IPS-NIHi7 (cell line): ENCODE data around the gene USP48.
A peak's percentile ranks its signal among the peaks of the same experiment; 100 is the strongest.

Experiments used
- DNase-seq: peaks from one replicate; pipeline ENCODE4 v3.0.0; 2012; ENCODE audit warnings: mixed read lengths; ENCODE audit errors: extremely low spot score

The USP48 gene

DNA sequence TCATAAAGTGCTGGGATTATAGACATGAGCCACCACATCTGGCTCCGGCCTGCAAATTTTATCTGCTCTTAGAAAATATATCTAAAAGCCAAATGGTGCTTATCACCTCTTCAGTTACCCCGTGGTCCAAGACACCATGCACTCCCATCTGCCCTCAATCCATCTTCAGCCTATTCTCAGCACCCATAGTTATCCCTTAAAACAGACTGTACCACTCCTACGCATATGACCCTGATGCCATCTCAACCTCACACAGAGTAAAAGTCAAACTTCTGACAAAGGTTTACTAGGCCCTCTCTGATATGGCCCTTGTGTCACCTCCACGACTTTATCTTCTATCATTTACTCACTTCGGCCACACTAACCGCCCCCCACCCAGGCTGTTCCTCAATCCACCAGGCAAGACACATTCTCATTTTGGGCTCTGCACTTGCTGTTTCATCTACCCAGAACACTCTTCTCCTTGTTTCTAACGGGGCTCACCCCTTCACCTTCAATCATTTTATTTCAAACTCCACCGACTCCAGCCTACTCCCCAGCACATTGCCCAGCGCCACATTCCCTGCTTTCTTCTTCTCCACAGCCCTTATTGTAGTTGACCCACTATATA lies 33.0 kb downstream of the USP48 start:
- DNase-seq, result no peak

DNA sequence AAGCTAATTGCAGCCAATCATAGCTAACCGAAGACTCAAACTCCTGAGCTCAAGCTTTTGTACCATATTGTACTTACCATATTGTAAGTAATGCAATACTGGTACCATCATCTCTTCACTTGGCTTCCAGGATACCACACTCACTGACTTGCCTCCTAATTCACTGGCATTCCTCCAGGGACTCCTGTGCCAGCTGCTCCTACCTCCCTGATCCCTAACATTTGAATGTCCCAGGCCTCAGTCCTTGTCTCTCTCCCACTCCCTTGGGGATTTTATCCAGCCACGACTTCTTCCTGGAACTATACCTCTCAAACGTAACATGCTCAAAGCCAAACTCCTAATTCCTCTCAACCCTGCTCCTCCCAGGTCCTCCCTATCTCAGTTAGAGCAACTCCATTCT lies 33.8 kb downstream of the USP48 start:
- DNase-seq, result no peak

DNA sequence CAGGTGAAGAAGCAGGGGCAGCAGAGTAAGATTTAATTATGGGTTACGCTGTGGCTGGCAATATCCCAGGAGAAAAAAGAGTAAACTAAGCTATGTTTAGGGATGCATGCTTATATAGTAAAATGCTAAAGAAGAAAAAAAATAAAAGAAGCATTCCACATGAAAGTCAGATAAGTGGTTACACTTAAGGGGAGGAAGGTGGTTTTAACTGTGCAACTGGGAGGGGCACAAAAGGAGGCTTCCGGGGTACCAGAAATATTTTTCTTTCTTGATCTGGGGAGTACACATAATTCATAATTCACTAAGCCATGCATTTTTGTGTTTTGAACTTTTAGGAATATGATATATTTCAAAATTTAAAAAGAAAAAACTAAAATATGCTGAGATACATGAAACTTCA lies 39.5 kb downstream of the USP48 start:
- DNase-seq, result no peak

DNA sequence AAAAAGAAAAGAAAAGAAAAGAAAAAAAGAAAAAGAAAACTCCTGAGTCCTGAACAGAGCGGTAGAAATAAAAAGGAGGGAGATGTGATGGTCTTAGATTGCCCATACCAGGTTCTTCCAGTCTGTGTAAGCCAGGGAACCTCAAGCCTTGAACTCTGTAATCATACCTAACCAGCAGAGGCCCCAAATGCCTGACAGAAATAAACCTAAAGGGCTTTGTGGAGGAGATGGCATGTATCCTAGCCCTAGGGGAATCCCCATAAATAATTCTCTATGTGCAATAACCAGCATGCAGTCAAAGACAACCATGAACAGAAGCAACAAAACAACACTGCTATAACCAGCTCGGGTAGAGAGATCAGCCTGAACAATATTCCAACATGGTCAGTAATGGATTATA lies 40.4 kb downstream of the USP48 start:
- DNase-seq, result no peak

DNA sequence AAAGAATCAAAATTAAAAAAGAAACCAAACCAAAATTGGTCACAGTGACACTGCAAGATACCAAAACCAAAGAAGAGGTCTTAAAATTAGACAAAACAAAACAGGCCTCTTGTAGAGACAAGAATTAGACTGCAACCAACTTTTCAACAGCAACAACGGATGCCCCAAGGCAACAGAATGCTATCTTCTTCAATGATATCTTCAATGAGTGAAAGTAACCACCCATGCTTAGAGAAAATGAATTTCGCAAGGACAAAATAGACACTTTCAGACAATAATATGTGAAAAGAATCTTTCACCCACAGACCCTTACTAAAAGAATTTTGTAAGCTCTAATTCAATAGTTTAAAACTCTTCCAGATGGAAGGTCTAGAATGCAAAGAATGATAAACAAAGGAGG lies 41.7 kb downstream of the USP48 start:
- DNase-seq, result no peak

DNA sequence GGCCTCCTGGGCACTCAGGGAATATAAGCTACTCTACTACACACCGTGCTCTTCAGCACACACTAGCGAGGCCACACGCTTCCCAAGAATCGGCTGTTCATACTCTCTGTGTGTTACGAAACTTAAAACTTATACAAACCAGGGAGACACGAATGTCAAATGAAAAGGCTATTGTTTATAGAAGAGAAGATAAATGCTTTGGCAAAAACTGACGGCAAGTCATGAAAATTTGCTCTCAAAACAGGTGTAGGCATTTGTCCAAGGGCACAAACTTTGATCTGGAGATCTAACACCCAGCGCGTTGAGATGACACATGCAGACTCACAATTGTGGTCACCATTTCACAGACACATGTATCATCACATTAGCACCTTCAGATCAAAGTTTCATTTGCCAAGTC lies 46.1 kb downstream of the USP48 start:
- DNase-seq, result no peak

DNA sequence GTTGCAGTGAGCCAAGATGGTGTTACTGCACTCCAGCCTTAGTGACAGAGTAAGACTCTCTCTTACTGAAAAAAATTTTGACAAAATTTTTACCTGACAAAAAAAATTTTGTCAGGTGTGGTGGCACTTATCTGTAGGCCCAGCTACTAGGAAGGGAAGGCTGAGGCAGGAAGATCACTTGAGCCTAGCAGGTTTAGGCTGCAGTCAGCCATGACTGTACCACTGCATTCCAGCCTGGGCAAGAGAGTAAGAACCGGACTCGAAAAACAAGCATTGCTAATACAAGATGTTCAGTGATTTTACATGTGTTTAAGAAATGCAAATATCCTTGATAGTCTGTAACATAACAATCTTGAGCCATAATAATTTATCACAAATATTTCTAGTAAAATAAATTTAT lies 46.9 kb downstream of the USP48 start:
- no peak for DNase-seq

DNA sequence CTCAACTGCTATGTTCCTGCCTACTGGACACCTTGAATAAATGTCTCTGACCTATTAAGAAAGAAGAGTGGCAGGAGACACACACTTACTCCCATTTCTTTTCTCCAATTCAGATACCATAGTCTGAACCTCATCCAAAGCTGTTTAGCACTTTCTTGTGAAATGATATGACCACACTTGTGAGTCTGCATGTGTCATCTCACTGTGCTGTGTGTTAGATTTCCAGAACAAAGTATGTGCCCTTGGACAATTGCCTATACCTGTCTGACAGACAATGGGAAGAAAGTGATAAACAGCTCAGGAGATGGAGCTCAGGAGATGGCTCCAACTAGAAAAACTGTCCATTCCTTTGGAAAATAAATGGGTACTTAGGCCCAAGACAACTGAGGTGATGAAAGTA lies 48.4 kb downstream of the USP48 start:
- no peak for DNase-seq

DNA sequence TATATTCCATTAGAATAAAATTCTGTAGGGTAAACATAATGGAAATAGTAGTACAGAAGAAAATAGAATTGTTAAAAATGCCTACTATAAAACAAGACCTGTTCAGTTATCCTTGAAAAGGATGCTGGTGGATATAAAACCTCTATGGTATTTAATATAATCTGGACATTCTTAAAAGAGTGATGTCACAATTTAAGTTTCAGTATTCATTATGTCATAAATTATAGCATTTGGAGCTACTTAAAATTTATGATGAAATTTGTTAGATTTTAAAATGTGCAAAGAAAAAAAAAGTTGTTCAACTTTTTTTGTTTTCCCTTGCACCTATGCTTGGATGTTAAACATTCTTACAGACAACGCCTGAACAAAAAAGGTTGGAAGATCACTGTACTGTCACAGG lies 50.3 kb downstream of the USP48 start:
- DNase-seq, result no peak

DNA sequence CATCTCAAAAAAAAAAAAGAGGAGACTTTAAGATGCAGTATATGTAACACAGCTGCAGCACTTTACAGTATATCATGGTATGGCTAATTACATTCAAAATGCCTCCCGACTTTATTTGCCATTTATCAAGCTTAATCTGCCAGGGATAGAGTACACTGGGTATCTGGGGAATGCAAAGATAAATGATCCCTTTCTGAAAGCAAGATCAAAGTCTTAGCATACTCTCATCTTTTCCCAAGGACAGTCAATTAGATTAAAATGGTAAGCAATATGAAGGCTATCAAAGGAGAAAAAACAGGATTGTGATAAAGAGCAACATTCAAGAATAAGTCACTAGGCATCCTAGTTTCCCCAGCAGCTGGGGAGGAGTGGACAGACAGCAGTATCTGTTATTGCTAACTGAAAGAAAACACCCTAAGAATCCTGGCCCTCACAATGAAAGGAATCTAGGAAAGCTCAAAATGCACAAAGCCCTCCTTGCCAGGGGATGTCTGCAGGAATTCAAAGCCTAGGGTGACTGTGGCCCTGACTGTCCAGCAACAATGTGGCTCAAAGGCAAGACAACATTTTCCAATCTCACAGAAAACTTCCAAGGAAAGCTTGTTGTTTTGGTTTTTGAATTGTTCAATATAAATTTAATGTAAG lies 57.1 kb downstream of the USP48 start:
- DNase-seq, result no peak

DNA sequence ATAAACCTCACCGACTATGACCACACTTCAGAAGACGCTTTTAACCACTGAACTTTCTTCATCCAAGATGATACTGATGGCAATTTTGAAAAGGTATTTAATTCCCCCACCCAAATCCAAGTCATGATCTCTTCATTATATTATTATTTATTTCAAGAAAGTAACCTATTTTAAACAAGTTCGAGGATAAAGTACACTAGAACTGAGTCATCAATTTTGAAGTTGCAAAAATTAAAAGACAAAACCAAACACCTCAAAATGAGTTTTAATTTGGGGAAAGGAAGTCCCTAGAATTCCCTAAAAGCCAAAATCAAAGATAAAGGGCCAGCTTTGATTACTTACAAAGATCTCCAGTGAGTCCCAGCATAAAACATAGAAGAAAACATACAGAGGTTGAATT lies 58.4 kb downstream of the USP48 start:
- DNase-seq, result no peak

DNA sequence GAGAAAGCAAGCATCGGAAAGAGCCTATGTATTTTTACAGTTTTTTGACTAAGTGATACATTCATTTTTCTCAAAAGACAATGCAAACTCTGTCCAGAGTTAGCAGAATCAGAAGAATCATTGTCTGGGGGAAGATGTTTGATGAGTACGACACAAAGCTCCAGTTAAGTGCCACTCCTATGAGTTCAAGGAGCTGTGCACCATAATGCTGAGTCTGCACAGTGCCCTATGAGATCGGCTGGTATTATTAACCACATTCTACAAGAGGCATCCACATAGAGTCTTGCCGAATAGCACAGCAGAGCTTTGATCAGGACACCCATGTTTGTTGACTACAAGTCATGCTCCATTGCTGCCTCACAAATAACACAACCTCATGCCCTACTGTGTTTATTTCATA lies 58.9 kb downstream of the USP48 start:
- DNase-seq, result no peak

DNA sequence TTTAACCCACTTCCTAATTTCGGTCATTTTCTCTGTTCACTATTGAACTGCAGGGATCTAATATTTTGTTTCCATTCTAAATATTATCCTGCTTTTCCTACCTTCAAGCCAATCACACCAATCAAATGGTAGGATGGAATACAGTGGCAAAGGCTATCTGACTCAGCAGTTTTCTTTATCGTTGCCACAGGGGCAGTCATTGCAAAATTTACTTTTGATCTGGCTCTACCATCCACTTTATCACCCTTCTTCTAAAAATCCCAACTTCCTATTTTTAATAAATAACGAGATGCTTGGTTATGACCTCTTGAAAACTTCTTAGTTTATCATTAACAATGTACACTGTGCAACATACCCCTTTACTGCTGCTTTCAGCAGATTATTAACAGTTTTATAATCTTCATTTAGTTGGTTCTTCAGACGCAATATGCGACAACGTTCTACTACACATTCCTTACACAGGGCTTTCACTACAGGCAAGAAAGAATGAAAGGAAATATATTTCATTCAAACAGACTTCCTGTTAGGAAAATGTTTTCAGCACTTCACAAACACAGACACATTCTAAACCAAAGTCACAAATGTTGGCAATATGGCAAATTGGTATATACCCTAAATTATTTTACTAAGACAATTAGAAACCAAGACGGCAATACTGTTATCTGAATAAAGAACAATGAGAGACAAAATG lies 61.5 kb downstream of the USP48 start:
- DNase-seq, result no peak

DNA sequence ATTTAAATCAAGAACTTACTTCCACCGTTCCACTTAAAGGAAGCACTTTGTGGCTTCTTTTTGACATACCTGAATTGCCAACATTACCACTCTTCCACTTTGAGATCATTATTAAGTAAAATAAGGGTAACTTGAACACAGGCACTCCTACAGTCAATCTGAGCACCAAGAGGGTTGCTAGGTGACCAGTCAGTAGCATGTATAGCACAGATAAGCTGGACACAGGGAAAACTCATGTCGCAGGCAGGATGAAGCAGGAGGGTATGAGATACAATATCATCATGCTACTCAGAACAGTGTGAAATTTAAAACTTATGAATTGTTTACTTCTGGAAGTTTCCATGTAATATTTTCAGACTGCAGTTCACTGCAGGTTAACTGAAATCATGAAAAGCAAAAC lies 66.8 kb downstream of the USP48 start:
- no peak for DNase-seq

DNA sequence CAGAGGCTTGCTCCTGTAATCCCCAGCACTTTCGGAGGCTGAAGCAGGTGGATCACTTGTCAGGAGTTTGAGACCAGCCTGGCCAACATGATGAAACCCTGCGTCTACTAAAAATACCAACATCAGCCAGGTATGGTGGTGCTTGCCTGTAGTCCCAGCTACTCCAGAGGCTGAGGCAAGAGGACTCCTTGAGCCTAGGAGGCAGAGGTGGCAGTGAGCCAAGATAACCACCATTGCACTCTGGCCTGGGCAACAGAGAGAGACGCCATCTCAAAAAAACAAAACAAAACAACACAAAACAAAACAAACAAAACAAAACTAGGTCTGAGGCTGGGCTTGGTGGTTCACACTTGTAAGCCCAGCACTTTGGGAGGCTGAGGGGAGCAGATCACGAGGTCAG lies 75.1 kb downstream of the USP48 start:
- no peak for DNase-seq

DNA sequence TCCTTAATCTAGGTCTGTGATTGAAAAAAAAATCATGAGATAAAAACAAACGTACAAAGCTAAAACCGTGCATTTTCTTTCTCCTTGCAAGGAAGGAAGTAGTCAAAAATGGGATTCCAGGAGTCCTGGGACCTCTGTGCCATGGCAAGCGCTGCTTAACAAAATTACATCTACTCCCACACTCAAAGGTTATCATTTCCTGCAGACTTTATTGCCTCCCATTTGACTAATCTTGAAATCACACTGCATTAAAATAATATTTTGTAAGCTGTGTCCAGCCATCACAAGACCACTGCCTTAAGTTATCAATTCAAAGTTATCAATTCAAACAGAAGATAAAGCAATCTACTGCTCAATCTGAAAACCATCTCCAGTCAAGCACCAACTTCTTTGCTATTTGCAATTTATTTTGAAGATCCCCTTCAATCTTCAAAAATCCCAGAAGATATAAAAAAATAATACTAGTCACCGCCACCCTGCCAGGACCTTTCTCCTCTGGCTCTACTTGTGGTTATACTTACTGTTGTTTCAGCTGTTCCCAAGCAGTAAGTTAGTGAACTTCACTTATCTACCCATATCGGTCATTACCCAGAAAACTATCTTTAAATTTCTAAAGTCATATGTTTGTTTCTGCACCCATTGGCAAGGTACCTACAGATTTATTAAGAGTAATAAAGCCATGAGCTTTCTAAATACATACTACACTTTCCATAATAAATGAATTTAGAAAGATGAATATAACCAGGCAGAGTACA lies 75.7 kb downstream of the USP48 start:
- no peak for DNase-seq

DNA sequence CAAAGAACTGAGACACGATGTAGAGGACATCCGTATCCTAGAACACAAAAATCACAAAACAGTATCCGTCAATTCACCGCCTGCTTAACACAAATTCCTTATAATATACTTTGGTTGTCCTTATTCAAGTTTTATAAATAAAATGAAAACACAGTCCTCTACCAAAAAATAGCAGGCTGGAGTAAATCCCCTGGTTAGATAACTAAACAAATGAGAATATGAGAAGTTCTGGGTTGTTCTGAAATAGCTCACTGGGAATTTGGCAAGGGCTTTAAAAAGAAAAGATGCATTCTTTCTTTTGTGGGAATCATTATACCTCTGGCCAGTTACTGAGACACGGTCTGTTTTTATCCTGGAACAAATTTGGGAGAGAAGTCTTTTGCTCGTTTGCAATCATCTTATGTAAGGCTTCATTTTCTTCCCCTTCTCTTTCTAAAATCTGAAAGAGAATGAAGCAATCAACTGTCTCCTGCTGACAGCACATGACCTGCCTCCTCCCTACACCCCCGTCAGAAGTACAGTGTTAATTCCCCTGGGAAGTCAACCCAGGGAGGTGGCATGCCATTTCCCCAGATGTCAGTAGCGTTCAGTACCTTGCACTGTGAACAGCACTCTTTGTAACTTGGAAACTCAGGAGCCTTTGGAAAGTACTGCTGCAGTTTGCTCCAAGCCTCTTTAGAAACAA lies 76.7 kb downstream of the USP48 start:
- DNase-seq, result peak; percentile 77

DNA sequence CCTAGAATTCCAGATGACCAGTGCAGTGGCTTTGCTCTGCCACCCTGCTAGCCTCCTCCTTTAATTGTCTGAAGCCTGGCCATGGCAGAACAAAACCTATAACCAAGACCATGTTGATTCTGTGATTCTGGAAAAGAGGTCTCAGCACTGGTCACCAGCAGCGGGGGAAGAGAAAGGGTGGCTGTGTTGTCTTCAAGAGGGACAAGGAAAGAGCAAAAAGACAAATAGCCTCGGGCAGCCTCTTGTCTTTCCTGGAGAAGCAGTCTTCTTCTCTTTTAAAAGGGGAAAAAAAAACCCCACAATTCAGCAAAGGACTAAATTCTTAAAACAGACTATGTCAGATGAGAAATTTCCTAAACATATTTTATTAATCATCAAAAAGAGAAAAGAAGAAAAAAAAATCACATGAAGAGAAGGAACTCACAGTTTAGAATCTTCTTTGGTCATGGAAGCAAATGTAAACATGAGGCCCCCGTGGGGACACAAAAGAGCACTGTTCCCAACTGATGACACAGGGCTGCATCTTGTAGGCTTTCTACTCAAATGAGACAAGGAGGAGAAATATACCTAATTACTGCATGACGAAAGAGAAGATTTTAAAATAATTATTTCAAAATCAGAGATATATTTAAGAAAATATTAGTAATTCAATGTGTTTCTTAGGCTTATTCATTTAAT lies 77.5 kb downstream of the USP48 start:
- DNase-seq, result no peak

DNA sequence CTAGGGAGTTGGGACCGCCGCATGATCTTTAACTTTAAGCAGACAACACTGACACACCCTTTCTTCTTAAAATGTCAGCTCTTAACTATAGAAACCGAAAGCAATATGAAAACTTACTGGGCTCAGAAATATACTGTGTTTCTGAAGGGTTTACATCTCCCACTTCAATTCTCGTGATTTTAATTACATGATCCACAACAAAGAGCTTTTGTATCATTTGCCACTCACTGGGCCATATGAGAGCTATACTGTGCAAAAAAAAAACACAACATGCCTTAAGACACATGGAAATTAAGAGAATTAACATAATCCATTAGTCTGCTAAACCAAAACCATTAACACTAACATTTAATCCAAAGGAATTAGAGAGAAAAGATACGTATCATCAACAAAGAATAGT lies 78.8 kb downstream of the USP48 start:
- DNase-seq, result no peak

DNA sequence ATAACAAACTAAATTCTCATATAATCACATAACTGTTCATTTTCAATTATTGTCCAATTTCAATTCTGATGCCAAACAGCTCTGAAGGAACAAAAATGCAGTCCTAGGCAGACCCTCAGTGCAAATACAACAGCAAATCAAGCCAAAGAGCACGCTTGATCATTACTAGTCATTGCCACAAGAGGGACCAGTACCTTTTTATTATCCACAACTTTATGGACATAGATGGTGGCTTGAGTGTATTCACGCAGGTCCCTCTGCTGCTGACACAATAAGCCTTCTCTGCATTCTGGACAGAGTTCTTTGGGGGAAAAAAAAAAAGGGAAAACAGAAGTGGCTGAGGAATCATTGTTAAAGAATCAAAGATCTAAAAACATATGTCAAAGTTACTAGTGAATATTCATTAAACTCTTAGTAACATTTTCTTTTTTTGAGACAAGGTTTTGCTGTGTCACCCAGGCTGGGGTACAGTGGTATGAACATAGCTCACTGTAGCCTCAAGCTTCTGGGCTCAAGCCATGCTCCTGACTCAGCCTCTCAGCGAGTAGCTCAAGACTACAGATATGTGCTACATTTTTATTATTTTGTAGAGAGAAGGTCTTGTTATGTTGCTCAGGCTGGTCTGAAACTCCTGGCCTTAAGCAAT lies 79.5 kb downstream of the USP48 start:
- DNase-seq, result peak; percentile 27

DNA sequence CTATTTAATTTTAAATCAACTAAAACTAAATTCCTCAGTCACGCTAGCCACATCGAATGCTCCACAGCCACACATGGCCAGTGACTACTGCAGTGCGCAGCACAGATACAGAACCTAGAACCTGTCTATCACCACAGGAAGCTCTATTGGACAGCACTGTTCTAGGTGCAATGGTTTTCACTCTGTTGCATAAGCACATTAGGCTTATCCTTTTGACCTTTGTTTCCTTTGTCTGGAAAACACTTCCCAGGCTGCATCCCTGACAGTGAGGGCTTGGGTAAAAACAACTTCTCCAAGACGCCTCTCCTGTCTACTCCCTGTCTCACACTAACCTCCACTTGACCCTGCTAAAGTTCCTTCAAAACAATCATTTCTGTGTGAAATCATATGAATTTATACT lies 80.2 kb downstream of the USP48 start:
- DNase-seq, result no peak
